IMR-90 (cell line): ENCODE measurements around the gene PHF19. TPM values are rescaled to one million over a fixed set of nuclear protein-coding genes. Genes with fewer than 3 reads are reported as not detected.

ENCODE experiments used
- ELK1 ChIP-seq: fragments of 150-350 bp; IDR thresholded peaks from 2 replicates; pipeline ENCODE4 v1.6.1; 2016; ENCODE audit warnings: low read depth, mild to moderate bottlenecking, low read length, moderate library complexity, borderline replicate concordance
- FOS ChIP-seq: fragments of 150-350 bp; IDR thresholded peaks from 2 replicates; pipeline ENCODE4 v1.6.1; 2016; ENCODE audit warnings: low read depth, low read length
- MXI1 ChIP-seq: IDR thresholded peaks from 2 replicates; pipeline ENCODE4 v1.6.1; 2012; ENCODE audit warnings: low read depth, mild to moderate bottlenecking, low read length, moderate library complexity, borderline replicate concordance
- polyA plus RNA-seq, 3 experiments: library from polyadenylated mRNA; depleted of rRNA; stranded (reverse); fragments of >200 nt; gene quantifications; 2 replicates each; pipeline ENCODE4 v1.2.3, GENCODE V29; 2012; ENCODE audit warnings: low replicate concordance in 1 of 3
- total RNA-seq: library from RNA; depleted of rRNA; stranded (reverse); fragments of >200 nt; gene quantifications from 2 replicates; pipeline ENCODE4 v1.2.3, GENCODE V29; 2012

PHF19 gene
- total and polyA plus RNA-seq, 2 of the 4 experiments (the other 2 are of a cell fraction), result 37.6 to 55.6 TPM

DNA sequence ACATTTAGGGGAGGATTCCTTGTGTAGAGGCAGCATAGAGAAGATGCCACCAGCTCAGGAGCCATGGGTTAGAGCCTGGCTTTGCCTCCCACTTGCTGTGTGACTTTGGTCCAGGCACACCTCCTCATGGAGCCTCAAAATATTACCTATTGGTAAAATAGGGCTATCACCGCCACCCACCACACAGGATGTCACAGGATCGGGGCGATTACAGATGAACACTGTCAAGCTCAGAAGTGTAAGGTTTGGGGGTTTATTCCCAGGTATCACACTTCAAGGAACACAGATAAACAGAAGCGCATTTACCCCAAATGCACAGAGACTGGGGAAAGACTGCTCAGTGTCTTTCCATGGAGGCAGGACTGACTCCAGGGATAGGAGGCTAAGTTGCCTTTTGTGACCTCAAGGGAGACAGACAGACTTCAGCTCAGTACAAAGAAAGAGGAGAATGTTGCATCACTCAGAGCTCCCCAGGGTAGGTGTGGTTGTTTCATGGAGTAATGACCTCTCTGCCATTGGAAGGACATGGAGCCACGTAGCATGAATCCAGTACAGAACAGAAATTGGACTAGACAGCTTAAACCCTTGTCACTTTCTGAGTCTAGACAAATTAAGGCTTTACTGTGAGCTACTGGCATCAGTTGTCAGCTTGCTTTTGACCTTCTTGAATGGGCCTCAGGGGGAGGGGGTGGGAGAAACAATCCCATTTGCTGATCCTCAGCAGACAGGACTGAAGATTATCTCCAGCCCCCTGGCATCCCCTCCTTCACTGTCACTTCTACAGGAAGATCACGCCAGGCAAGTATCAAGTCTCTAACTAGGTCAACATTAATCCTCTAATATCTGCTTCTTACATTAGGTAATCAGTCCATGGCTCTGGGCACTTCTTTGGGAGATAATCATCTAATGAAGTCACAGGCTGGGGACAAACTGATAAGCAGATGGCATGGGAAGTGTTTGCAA, 43.1 kb upstream of the PHF19 start (continued):
- TF ChIP-seq ELK1, result no peak
- no peak for TF ChIP-seq FOS
- TF ChIP-seq MXI1, result no peak
